H1 (cell line): ENCODE data around the gene FTL. TPM values are rescaled to one million over a fixed set of nuclear protein-coding genes. Genes with fewer than 3 reads are reported as not detected.

Experiments used
- CTCF ChIA-PET: fragments of 300-600 bp; sonication (Branson Sonifier 250); formaldehyde crosslinking; loops from one replicate; lab custom pipeline; 2021; ENCODE audit not compliant: partially characterized antibody; lab: Charles Lee
- POLR2A ChIA-PET: fragments of 300-600 bp; sonication (Branson Sonifier 250); formaldehyde crosslinking; loops from one replicate; lab custom pipeline; 2021; ENCODE audit warnings: inconsistent platforms; ENCODE audit not compliant: partially characterized antibody; lab: Charles Lee
- DNase-seq, 2 experiments: peaks; one replicate each; pipeline versions ENCODE4 v3.0.0 to v3.0.0-alpha.2; 2010 to 2022; ENCODE audit warnings: low spot score in 2 of 2, low read depth in 1 of 2, mixed read lengths in 1 of 2
- FAIRE-seq: peaks from 2 replicates; lab custom pipeline; 2011; peaks lifted over from hg19 to GRCh38; lab: Jason Lieb, UNC
- H2AFZ ChIP-seq: 2 replicates; pipeline ENCODE4 v1.8.1; 2012; ENCODE audit warnings: low read length, inconsistent platforms
- H2AK5ac ChIP-seq: 2 replicates; pipeline ENCODE4 v1.6.1; 2013; ENCODE audit warnings: low read depth, low read length
- H2BK120ac ChIP-seq: replicated peaks from 2 replicates; pipeline ENCODE3; 2013; ENCODE audit warnings: low read depth, low read length, inconsistent platforms
- H2BK12ac ChIP-seq: 2 replicates; pipeline ENCODE4 v1.6.1; 2013; ENCODE audit warnings: low read depth, low read length
- H2BK15ac ChIP-seq: 2 replicates; pipeline ENCODE4 v1.6.1; 2013; ENCODE audit warnings: low read length
- H2BK20ac ChIP-seq: 2 replicates; pipeline ENCODE4 v1.6.1; 2013; ENCODE audit warnings: low read length
- H2BK5ac ChIP-seq: 2 replicates; pipeline ENCODE4 v1.6.1; 2013; ENCODE audit warnings: low read depth, low read length
- H3K14ac ChIP-seq: 2 replicates; pipeline ENCODE4 v1.6.1; 2013; ENCODE audit warnings: inconsistent platforms; ENCODE audit not compliant: insufficient read length
- H3K18ac ChIP-seq: 2 replicates; pipeline ENCODE4 v1.6.1; 2013; ENCODE audit warnings: low read length; ENCODE audit errors: extremely low read depth
- H3K23ac ChIP-seq: 2 replicates; pipeline ENCODE4 v1.6.1; 2013; ENCODE audit warnings: inconsistent platforms; ENCODE audit not compliant: insufficient read length
- H3K23me2 ChIP-seq: 2 replicates; pipeline ENCODE4 v1.6.1; 2013; ENCODE audit warnings: low read depth, low read length
- H3K27ac ChIP-seq: 2 replicates; pipeline ENCODE4 v1.6.1; 2011; ENCODE audit warnings: low read depth, low read length, inconsistent platforms
- H3K27me3 ChIP-seq, 4 experiments: replicated peaks in 1 of 4; 1 replicate in 1 of 4; 2 replicates in 3 of 4; pipeline versions ENCODE4 v1.6.1 to v1.8.1; 2011 to 2013; ENCODE audit warnings: low read length in 3 of 4, mild to moderate bottlenecking in 3 of 4, inconsistent platforms in 2 of 4, mixed read lengths in 2 of 4, moderate library complexity in 1 of 4; ENCODE audit not compliant: control insufficient read depth in 3 of 4, insufficient read depth in 3 of 4; ENCODE audit errors: extremely low read depth in 1 of 4
- H3K36me3 ChIP-seq, 4 experiments: 2 replicates each; pipeline versions ENCODE4 v1.6.1 to v1.8.1; 2011 to 2013; ENCODE audit warnings: mild to moderate bottlenecking in 4 of 4, low read length in 3 of 4, moderate library complexity in 2 of 4, control low read depth in 1 of 4, inconsistent platforms in 1 of 4; ENCODE audit not compliant: insufficient read depth in 4 of 4, control insufficient read depth in 2 of 4
- H3K4ac ChIP-seq: replicated peaks from 2 replicates; pipeline ENCODE3; 2013; ENCODE audit warnings: low read length, low read depth, mixed read lengths, inconsistent platforms; ENCODE audit not compliant: insufficient read length
- H3K4me1 ChIP-seq, 4 experiments: replicated peaks in 1 of 4; 1 replicate in 1 of 4; 2 replicates in 3 of 4; pipeline versions ENCODE4 v1.6.1 to v1.8.1; 2011 to 2013; ENCODE audit warnings: low read length in 3 of 4, inconsistent platforms in 2 of 4, mixed read lengths in 1 of 4; ENCODE audit not compliant: insufficient read depth in 4 of 4, control insufficient read depth in 3 of 4
- H3K4me2 ChIP-seq, 2 experiments: 2 replicates each; pipeline versions ENCODE4 v1.6.1 to v1.8.1; 2011 to 2013; ENCODE audit warnings: low read depth in 2 of 2, low read length in 2 of 2, control low read depth in 1 of 2, inconsistent platforms in 1 of 2, mild to moderate bottlenecking in 1 of 2; ENCODE audit not compliant: insufficient read depth in 1 of 2
- H3K4me3 ChIP-seq, 4 experiments: fragments of 200-600, 300-600 bp in 1 of 4; sonication (generic), shearing (Covaris generic), sonication (Bioruptor Twin) in 1 of 4; 2 replicates each; pipeline versions ENCODE4 v1.5.1 to v1.8.1; 2011 to 2016; ENCODE audit warnings: low read length in 4 of 4, low read depth in 3 of 4, control low read depth in 2 of 4, inconsistent platforms in 2 of 4, mild to moderate bottlenecking in 2 of 4, mixed read lengths in 1 of 4, moderate library complexity in 1 of 4; ENCODE audit not compliant: insufficient read depth in 2 of 4; ENCODE audit errors: extremely low read depth in 1 of 4
- H3K56ac ChIP-seq: replicated peaks from 2 replicates; pipeline ENCODE3; 2013; ENCODE audit warnings: low read depth, mild to moderate bottlenecking, mixed read lengths, low read length, inconsistent platforms; ENCODE audit not compliant: insufficient read length
- H3K79me1 ChIP-seq: 2 replicates; pipeline ENCODE4 v1.6.1; 2013; ENCODE audit warnings: low read depth, low read length, control low read depth
- H3K79me2 ChIP-seq, 2 experiments: 2 replicates each; pipeline versions ENCODE4 v1.6.1 to v1.8.1; 2012 to 2013; ENCODE audit warnings: low read length in 2 of 2, mild to moderate bottlenecking in 2 of 2, inconsistent platforms in 1 of 2; ENCODE audit not compliant: insufficient read depth in 2 of 2, control insufficient read depth in 1 of 2
- H3K9ac ChIP-seq, 4 experiments: replicated peaks in 1 of 4; 1 replicate in 1 of 4; 2 replicates in 3 of 4; pipeline versions ENCODE4 v1.6.1 to v1.8.1; 2011 to 2013; ENCODE audit warnings: low read depth in 3 of 4, low read length in 3 of 4, control low read depth in 2 of 4, mild to moderate bottlenecking in 2 of 4, moderate library complexity in 2 of 4, inconsistent platforms in 1 of 4; ENCODE audit errors: extremely low read depth in 1 of 4
- H3K9me3 ChIP-seq, 2 experiments: 2 replicates each; pipeline versions ENCODE4 v1.6.1 to v1.8.1; 2012 to 2013; ENCODE audit warnings: mild to moderate bottlenecking in 2 of 2, moderate library complexity in 2 of 2, control low read depth in 1 of 2, inconsistent platforms in 1 of 2, low read depth in 1 of 2, low read length in 1 of 2, mixed read lengths in 1 of 2; ENCODE audit not compliant: insufficient read depth in 2 of 2
- H4K20me1 ChIP-seq, 2 experiments: replicated peaks in 1 of 2; 2 replicates each; pipeline versions ENCODE3 to v1.8.1; 2011 to 2013; ENCODE audit warnings: inconsistent platforms in 2 of 2, low read length in 2 of 2, mild to moderate bottlenecking in 1 of 2; ENCODE audit not compliant: insufficient read depth in 2 of 2, control insufficient read depth in 1 of 2
- H4K5ac ChIP-seq: 2 replicates; pipeline ENCODE4 v1.6.1; 2013; ENCODE audit warnings: low read length, low read depth, mixed read lengths, inconsistent platforms; ENCODE audit not compliant: insufficient read length
- H4K8ac ChIP-seq: 2 replicates; pipeline ENCODE4 v1.8.0; 2013; ENCODE audit warnings: mild to moderate bottlenecking, moderate library complexity, low read length, inconsistent platforms; ENCODE audit not compliant: insufficient read depth; ENCODE audit errors: extremely low read depth
- H4K91ac ChIP-seq: replicated peaks from 2 replicates; pipeline ENCODE3; 2013; ENCODE audit warnings: low read length, mixed read lengths, inconsistent platforms; ENCODE audit not compliant: insufficient read length
- WGBS, 2 experiments: shearing (Covaris generic) in 1 of 2; methylation state at CpG; one replicate each; pipeline versions ENCODE4 v1.1.6 to v1.1.7; 2013 to 2015; ENCODE audit warnings: low lambda C conversion rate in 2 of 2, mixed read lengths in 2 of 2, inconsistent platforms in 1 of 2, low coverage in 1 of 2, missing lambda C conversion rate in 1 of 2; ENCODE audit not compliant: insufficient replicate concordance in 2 of 2, insufficient coverage in 1 of 2, insufficient read length in 1 of 2; ENCODE audit errors: extremely low coverage in 1 of 2, missing lambda C conversion rate in 1 of 2; 5-methylcytosine and 5-hydroxymethylcytosine counted together
- polyA plus RNA-seq, 7 experiments: library from polyadenylated mRNA; depleted of rRNA in 3 of 7; stranded (reverse) in 5 of 7; unstranded in 2 of 7; fragments of >200 nt in 5 of 7; fragments of 200-250 nt in 2 of 7; gene quantifications; 1 replicate in 5 of 7; 2 replicates in 1 of 7; 4 replicates in 1 of 7; pipeline versions ENCODE4 v1.2.1 to v1.2.3, GENCODE V29; 2011 to 2013; ENCODE audit warnings: missing spikeins in 2 of 7, mixed read lengths in 2 of 7
- total RNA-seq: library from RNA; stranded (reverse); fragmentation: NEBNext Ultra II Directional; extraction: Animal tissue kit (Norgen Biotek cat#: 25700); gene quantifications from 2 replicates; pipeline ENCODE4 v1.2.1, GENCODE V29; 2021

FTL gene
- total and polyA plus RNA-seq, 2 of the 8 experiments (the other 6 are each of a cell fraction or from before 2014, with no cell fraction given), result 1,751 to 2,427 TPM

GRCh38 chr19:48968813-48969218 is 3.7 kb downstream of the FTL start:
- no peak overlapping the region for H2BK120ac ChIP-seq
- DNase-seq, result no peak
- peaks cover 0 to 13% of the 10 kb centered on the region in 2 experiments; a peak in 2 of 4 replicates for H3K79me2 ChIP-seq
- H2BK15ac ChIP-seq, result no peak overlapping the region
- no peak overlapping the region for H3K23ac ChIP-seq
- ChIA-PET POLR2A (interaction anchor here (0.8 to 4.6 kb wide), 6 partner anchors 9 to 96 kb away, joined by 3 to 27 read pairs (median 6); partner anchors contain the start of genes NUCB1 and PPP1R15A), CTCF (interaction anchor here (1.0 to 3.0 kb wide), 2 partner anchors 34 to 180 kb away, joined by 4 to 14 read pairs; no protein-coding TSS in a partner anchor)
- peaks cover 3 to 13% of the 10 kb centered on the region in 2 experiments for H4K20me1 ChIP-seq
- peaks cover 2 to 29% (median 13%) of the 10 kb centered on the region in 4 experiments; a peak in 5 of 8 replicates for H3K36me3 ChIP-seq
- H3K14ac ChIP-seq, result no peak overlapping the region
- no peak overlapping the region for H2BK5ac ChIP-seq
- H2AK5ac ChIP-seq, result no peak overlapping the region
- H3K4me3 ChIP-seq, result no peak overlapping the region
- H3K56ac ChIP-seq, result no peak overlapping the region
- no peak overlapping the region for H3K4ac ChIP-seq
- no peaks in the 10 kb centered on the region for H3K9me3 ChIP-seq
- no peak overlapping the region for H2AFZ ChIP-seq
- no peak overlapping the region for H2BK12ac ChIP-seq
- H3K79me1 ChIP-seq, result peaks cover 2% of the 10 kb centered on the region; the same call in 1 of the 2 replicates
- H3K18ac ChIP-seq, result no peak overlapping the region
- no peak overlapping the region for H2BK20ac ChIP-seq
- H4K91ac ChIP-seq, result no peak overlapping the region
- peaks cover 14% of the 10 kb centered on the region; the same call in 1 of the 2 replicates for H3K23me2 ChIP-seq
- H3K27me3 ChIP-seq, result no peaks in the 10 kb centered on the region
- H3K9ac ChIP-seq, result no peak overlapping the region
- no peak for FAIRE-seq
- H3K4me2 ChIP-seq, result no peak overlapping the region
- 94% methylated on average over 15 of the region's 15 CpGs; no CpG with 5 or more reads in 1 of the 2 experiments for WGBS, 2 experiments
- H4K8ac ChIP-seq, result no peak overlapping the region
- H4K5ac ChIP-seq, result no peak overlapping the region
- no peak overlapping the region for H3K27ac ChIP-seq
- peaks cover 4 to 11% (median 7%) of the 10 kb centered on the region in 4 experiments for H3K4me1 ChIP-seq
